Activated CD4-positive, alpha-beta T cell treated with anti-CD3 and anti-CD28 coated beads, Interleukin-2, amount 50 U/mL, for 1 hour (primary cell): ENCODE results near the gene NTSR2.

Experiments used
- DNase-seq: peaks from one replicate; pipeline ENCODE4 v3.0.0-alpha.2; 2020

The NTSR2 gene

GRCh38 chr2:11621410-11621809, 48.6 kb downstream of the NTSR2 start:
- DNase-seq: no peak

- no peak for DNase-seq
Measured at GRCh38 chr2:11618708-11619062, 51.3 kb downstream of the NTSR2 start.

- no peak for DNase-seq
Measured at GRCh38 chr2:11617984-11618707, 51.8 kb downstream of the NTSR2 start.

GRCh38 chr2:11617527-11617926, 52.5 kb downstream of the NTSR2 start:
- DNase-seq: no peak

- DNase-seq: no peak
Measured at GRCh38 chr2:11616851-11617415, 53.1 kb downstream of the NTSR2 start.

GRCh38 chr2:11616097-11616687, 53.8 kb downstream of the NTSR2 start:
- no peak for DNase-seq

GRCh38 chr2:11615209-11615608, 54.8 kb downstream of the NTSR2 start:
- no peak for DNase-seq

- no peak for DNase-seq
Measured at GRCh38 chr2:11613297-11613696, 56.7 kb downstream of the NTSR2 start.

- DNase-seq: no peak
Measured at GRCh38 chr2:11612553-11613215, 57.3 kb downstream of the NTSR2 start.

- DNase-seq: no peak
Measured at GRCh38 chr2:11611251-11611650, 58.7 kb downstream of the NTSR2 start.

- no peak for DNase-seq
Measured at GRCh38 chr2:11610624-11611242, 59.3 kb downstream of the NTSR2 start.
